A549 treated with Hydrocortisone at 1 μM for 4 hours (cell line): ENCODE measurements around the gene ETF1. TPM values are rescaled to one million over a fixed set of nuclear protein-coding genes. Genes with fewer than 3 reads are reported as not detected.

Experiments used
- total RNA-seq: library from RNA; stranded (reverse); fragments of 200-300 nt; extraction: Qiagen RNA extraction; gene quantifications from 5 replicates; pipeline ENCODE4 v1.2.3, GENCODE V29; 2022

ETF1 gene
- 120 to 154 TPM (median 131 TPM) in 5 replicates for total RNA-seq

GRCh38 chr5:138542956-138543729 lies at the start of gene ETF1:
Gene ETF1 (minus strand): TSS chr5:138543236. CDS start chr5:138542918, 318 bp downstream.

GRCh38 chr5:138575194-138576015 lies 32.4 kb upstream of the ETF1 start, which contains the start of gene HSPA9:
Gene HSPA9 (minus strand): TSS chr5:138575401. CDS start chr5:138575318, 83 bp downstream.

GRCh38 chr5:138465261-138466124 lies 77.5 kb downstream of the ETF1 start, which contains the start of gene EGR1:
Gene EGR1 (plus strand): TSS chr5:138465479. CDS start chr5:138465762, 283 bp downstream.

Other genes with a start within 250 kb of the ETF1 start
- gene CDC25C, start 211.4 kb downstream of the ETF1 start, total RNA-seq: 8.8 to 11.3 TPM (median 9.4 TPM) in 5 replicates
- 19.7 to 21.5 TPM (median 19.9 TPM) in 5 replicates for gene FAM53C, start 205.0 kb downstream of the ETF1 start, total RNA-seq
- gene KDM3B, start 190.6 kb downstream of the ETF1 start, total RNA-seq: 33.2 to 55.5 TPM (median 39.2 TPM) in 5 replicates
- 5.9 to 7.5 TPM (median 7.0 TPM) in 5 replicates for gene REEP2, start 104.2 kb downstream of the ETF1 start, total RNA-seq
- 7.4 to 14.1 TPM (median 10.4 TPM) in 5 replicates for gene EGR1, start 77.8 kb downstream of the ETF1 start, total RNA-seq
- 307 to 385 TPM (median 323 TPM) in 5 replicates for gene HSPA9, start 32.2 kb upstream of the ETF1 start, total RNA-seq
- gene CTNNA1, start 210.2 kb upstream of the ETF1 start, total RNA-seq: 186 to 241 TPM (median 190 TPM) in 5 replicates